ENCODE data around the gene MIPOL1. TPM values are rescaled to one million over a fixed set of nuclear protein-coding genes. Genes with fewer than 3 reads are reported as not detected.

Gene MIPOL1
- total and polyA plus RNA-seq, 4 donors: 0.51 to 6.6 (median 1.9) TPM

GRCh38 chr14:37584211-37585100 is 386.7 kb downstream of the MIPOL1 start:
- WGBS: 28% methylated on average over 62 of the region's 62 CpGs
- TF ChIP-seq HNF4G (IDR thresholded peaks at IDR 0.05) (no peak), RAD21 (IDR thresholded peaks at IDR 0.05) (peak in 1 of 2 donors; percentile 18)
- H3K36me3 ChIP-seq (ENCODE audit: control insufficient read depth in 4 of 4, insufficient read depth in 3 of 4, low read depth in 1 of 4, low read length in 3 of 4): no peaks in the 10 kb centered on the region
- peaks cover 0 to 6% (median 2%) of the 10 kb centered on the region in 4 donors for H3K4me1 ChIP-seq (ENCODE audit: control insufficient read depth in 4 of 4, insufficient read depth in 4 of 4, low read length in 3 of 4)
- H3K9me3 ChIP-seq (ENCODE audit: control insufficient read depth in 4 of 4, low read length in 3 of 4): no peaks in the 10 kb centered on the region
- H3K4me3 ChIP-seq (ENCODE audit: low read depth in 1 of 3, low read length in 3 of 3): peak overlapping the region in 2 of 3 donors; percentile 72 to 77
- no peak overlapping the region for H3K9ac ChIP-seq (ENCODE audit: low read depth in 1 of 2, low read length in 2 of 2)
- H3K27me3 ChIP-seq (ENCODE audit: control insufficient read depth in 4 of 4, insufficient read depth in 4 of 4, low read length in 3 of 4): no peaks in the 10 kb centered on the region
- DNase-seq (ENCODE audit: low spot score): no peak
- peak overlapping the region; percentile 79 to 87 for H3K27ac ChIP-seq (ENCODE audit: low read depth in 1 of 2, low read length in 2 of 2)

- Histone ChIP-seq H3K4me3 (ENCODE audit: low read depth in 1 of 3, low read length in 3 of 3) (no peak overlapping the region), H3K27ac (ENCODE audit: low read depth in 1 of 2, low read length in 2 of 2) (peak overlapping the region; percentile 41 to 79), H3K4me1 (ENCODE audit: control insufficient read depth in 4 of 4, insufficient read depth in 4 of 4, low read length in 3 of 4) (peaks cover 0 to 6% (median 2%) of the 10 kb centered on the region in 4 donors), H3K9ac (ENCODE audit: low read depth in 1 of 2, low read length in 2 of 2) (no peak overlapping the region), H3K36me3 (ENCODE audit: control insufficient read depth in 4 of 4, insufficient read depth in 3 of 4, low read depth in 1 of 4, low read length in 3 of 4) (no peaks in the 10 kb centered on the region), H3K27me3 (ENCODE audit: control insufficient read depth in 4 of 4, insufficient read depth in 4 of 4, low read length in 3 of 4) (no peaks in the 10 kb centered on the region), H3K9me3 (ENCODE audit: control insufficient read depth in 4 of 4, low read length in 3 of 4) (no peaks in the 10 kb centered on the region)
- WGBS: 57% methylated on average over 23 of the region's 23 CpGs
- DNase-seq (ENCODE audit: low spot score): no peak
- TF ChIP-seq YY1 (IDR thresholded peaks at IDR 0.05) (no peak), RAD21 (IDR thresholded peaks at IDR 0.05) (no peak), RXRA (IDR thresholded peaks at IDR 0.05) (no peak), JUND (IDR thresholded peaks at IDR 0.05) (no peak), EGR1 (IDR thresholded peaks at IDR 0.05; ENCODE audit: low read depth in 2 of 2) (no peak), ATF3 (IDR thresholded peaks at IDR 0.05) (no peak), FOXA1 (IDR thresholded peaks at IDR 0.05) (no peak), SP1 (IDR thresholded peaks at IDR 0.05) (no peak), FOXA2 (IDR thresholded peaks at IDR 0.05) (no peak), HNF4G (IDR thresholded peaks at IDR 0.05) (no peak), TAF1 (conservative IDR thresholded peaks at IDR 0.05) (no peak), ZBTB33 (IDR thresholded peaks at IDR 0.05) (no peak), CTCF (IDR thresholded peaks at IDR 0.05; ENCODE audit: low read depth, low read length, missing input control) (no peak), NR2F2 (IDR thresholded peaks at IDR 0.05) (no peak), GABPA (IDR thresholded peaks at IDR 0.05 in 1 of 2, conservative IDR thresholded peaks at IDR 0.05 in 1 of 2) (no peak), HNF4A (conservative IDR thresholded peaks at IDR 0.05) (no peak)
- TF ChIP-seq, protein P1, sequence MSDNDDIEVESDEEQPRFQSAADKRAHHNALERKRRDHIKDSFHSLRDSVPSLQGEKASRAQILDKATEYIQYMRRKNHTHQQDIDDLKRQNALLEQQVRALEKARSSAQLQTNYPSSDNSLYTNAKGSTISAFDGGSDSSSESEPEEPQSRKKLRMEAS (IDR thresholded peaks at IDR 0.05): no peak
- TF ChIP-seq, protein P2, sequence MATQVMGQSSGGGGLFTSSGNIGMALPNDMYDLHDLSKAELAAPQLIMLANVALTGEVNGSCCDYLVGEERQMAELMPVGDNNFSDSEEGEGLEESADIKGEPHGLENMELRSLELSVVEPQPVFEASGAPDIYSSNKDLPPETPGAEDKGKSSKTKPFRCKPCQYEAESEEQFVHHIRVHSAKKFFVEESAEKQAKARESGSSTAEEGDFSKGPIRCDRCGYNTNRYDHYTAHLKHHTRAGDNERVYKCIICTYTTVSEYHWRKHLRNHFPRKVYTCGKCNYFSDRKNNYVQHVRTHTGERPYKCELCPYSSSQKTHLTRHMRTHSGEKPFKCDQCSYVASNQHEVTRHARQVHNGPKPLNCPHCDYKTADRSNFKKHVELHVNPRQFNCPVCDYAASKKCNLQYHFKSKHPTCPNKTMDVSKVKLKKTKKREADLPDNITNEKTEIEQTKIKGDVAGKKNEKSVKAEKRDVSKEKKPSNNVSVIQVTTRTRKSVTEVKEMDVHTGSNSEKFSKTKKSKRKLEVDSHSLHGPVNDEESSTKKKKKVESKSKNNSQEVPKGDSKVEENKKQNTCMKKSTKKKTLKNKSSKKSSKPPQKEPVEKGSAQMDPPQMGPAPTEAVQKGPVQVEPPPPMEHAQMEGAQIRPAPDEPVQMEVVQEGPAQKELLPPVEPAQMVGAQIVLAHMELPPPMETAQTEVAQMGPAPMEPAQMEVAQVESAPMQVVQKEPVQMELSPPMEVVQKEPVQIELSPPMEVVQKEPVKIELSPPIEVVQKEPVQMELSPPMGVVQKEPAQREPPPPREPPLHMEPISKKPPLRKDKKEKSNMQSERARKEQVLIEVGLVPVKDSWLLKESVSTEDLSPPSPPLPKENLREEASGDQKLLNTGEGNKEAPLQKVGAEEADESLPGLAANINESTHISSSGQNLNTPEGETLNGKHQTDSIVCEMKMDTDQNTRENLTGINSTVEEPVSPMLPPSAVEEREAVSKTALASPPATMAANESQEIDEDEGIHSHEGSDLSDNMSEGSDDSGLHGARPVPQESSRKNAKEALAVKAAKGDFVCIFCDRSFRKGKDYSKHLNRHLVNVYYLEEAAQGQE (IDR thresholded peaks at IDR 0.05): no peak
Measured at GRCh38 chr14:37585101-37585511, 387.4 kb downstream of the MIPOL1 start.
